T-helper 1 cell (primary cell): ENCODE measurements around the gene SLX9.
"Not testable (repeated sequence)": the region's sequence is repeated elsewhere in the genome, so short reads cannot be mapped to it uniquely, and the experiment has no call there.

Source experiments
- DNase-seq, 5 donors: peaks; one replicate each; pipeline ENCODE4 v3.0.0-alpha.2; 2012 to 2020

SLX9 gene

GRCh38 chr21:44902268-44903049, 37.4 kb upstream of the SLX9 start:
- DNase-seq = no peak

GRCh38 chr21:44903050-44903685, 36.7 kb upstream of the SLX9 start:
- no peak for DNase-seq

- no peak for DNase-seq
Measured at GRCh38 chr21:44903689-44904088, 36.1 kb upstream of the SLX9 start.

- no peak for DNase-seq
Measured at GRCh38 chr21:44904141-44904923, 35.5 kb upstream of the SLX9 start.

DNA sequence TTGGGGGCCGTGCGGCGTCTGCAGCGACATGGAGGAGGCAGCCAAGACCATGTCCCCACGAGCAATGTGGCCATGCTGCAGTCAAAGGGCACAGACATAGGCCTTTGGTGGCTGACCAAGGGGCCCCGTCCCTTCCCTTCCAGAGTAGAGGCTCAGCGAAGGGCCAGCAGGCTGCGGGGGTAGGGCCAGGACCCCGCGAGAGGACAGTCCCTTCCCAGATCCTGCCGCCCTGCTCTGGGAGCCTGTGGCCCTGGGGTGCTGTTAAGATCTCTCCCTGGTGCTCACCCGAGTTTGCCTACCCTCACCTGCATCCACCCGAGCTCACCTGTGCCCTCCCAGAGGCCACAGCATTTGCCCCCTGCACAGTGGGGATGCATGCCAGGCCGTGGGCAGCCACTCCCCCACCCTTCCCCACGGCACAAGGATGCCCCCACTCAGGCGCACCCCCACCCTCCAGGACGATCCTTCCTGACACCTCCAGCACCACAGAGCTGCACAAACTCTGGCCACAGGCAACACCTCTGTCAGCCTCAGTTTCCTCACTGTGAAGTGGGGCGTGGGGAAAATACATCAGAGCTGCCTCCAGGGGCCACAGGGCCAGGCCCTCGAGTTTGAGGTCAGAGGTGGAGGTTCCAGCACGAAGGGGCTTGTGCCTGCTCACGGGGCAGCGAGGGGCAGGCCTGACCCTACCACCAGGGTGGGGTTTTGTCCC, 34.7 kb upstream of the SLX9 start:
- no peak for DNase-seq

DNA sequence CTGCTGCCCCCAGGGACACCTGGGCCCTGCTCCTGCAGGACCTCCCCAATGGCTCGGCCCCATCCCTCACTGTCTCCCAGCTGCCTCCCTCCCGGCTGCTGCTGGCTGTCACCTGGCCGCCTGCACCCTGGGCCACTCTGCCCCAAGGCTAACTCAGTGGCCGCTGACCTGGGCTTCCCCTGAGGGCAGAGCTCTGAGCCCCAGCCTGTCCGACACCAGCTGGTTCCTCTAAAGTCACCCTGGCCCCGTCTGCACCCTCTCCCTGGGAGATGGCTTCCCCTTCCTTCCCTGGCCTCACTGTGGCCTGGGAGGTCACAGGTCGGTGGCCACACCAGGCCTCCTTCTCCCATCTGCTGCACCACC, 34.1 kb upstream of the SLX9 start:
- no peak for DNase-seq

DNA sequence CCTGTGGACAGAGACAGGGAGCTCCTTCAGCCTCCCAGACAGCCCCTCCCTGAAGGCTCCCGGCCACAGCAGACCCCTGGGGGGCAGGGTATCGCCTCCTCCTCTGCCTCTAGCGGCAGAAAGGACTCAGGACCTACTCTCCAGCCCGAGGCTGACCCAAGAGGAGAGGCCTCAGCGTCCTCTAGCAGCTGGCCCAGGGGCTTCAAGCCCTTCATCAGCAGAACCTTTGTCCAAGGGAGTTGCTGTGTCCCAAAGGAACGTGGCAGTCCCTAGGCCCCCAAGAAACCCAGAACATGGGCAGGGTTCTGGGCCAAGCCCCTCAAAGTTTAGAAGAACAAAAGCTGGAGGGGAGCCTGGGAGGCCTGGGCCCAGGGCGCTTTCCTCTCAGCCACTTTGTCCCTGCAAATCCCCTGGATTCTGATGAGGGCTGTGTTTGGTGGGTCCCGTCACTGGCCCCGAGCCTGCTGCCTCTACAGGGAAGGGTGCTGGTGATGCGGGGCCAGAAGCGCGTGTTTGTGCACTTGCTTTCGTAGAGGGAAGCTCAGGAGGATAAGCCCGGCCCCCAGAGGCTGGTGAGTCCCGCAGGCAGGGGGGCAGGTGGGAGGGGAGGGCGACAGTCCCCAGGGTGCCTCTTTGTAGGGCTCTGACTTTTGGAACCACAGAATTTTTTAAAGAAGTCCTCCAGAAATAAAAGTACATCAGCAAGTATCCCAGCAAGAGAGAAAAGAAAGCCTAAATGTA, 32.4 kb upstream of the SLX9 start:
- DNase-seq = no peak

DNA sequence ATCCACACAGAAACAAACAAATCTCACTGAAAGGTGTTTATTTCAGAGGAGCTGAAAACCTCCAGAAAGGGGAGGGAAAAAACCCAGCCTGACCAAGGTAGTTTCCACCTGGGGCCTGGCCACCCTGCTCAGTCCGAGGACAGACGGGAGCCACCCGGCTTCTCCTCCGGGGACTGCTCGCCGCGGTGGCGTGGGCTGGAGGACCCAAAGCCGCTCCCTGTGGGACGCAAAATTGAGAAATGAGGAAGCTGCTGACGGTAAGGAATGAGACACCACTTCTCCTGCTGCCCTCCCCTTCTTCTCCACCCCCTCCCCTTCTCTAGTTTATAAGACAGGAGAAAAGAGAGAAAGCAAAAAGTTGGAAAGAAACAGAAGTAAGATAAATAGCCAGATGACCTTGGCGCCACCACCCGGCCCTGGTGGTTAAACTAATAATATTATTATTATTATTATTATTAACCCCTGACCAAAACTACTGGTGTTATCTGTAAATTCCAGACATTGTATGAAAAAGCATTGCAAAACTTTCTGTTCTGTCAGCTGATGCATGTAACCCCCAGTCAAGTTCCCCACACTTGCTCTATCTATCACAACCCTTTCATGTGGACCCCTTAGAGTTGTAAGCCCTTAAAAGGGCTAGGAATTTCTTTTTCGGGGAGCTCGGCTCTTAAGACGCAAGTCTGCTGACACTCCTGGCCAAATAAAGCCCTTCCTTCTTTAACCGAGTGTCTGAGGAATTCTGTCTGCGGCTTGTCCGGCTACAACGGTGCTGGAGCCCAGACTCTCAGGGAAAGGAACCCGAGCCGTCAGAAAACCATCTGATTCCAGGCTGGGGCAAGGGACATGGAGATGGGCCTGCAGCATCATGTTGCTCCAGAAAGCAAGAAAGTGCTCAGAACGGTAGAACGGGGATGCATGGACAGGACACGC, 31.6 kb upstream of the SLX9 start:
- no peak for DNase-seq

GRCh38 chr21:44908908-44909307, 30.9 kb upstream of the SLX9 start:
- no peak for DNase-seq

DNA sequence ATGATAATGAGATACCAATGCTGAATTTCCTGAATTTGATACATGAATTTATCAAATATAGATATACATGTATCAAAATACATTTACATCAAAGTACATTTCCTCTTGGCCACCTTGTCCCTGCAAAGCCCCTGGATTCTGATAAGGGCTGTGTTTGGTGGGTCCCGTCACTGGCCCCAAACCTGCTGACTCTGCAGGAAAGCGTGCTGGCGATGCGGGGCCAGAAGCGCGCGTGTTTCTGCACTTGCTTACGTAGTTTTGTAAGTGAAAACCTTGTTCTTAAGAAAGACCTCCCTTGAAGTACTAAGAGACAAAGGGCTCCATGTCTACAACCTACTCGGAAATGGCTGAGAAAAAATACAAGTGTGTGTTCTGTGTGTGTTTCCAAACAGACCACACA, 30.1 kb upstream of the SLX9 start:
- DNase-seq = no peak

DNA sequence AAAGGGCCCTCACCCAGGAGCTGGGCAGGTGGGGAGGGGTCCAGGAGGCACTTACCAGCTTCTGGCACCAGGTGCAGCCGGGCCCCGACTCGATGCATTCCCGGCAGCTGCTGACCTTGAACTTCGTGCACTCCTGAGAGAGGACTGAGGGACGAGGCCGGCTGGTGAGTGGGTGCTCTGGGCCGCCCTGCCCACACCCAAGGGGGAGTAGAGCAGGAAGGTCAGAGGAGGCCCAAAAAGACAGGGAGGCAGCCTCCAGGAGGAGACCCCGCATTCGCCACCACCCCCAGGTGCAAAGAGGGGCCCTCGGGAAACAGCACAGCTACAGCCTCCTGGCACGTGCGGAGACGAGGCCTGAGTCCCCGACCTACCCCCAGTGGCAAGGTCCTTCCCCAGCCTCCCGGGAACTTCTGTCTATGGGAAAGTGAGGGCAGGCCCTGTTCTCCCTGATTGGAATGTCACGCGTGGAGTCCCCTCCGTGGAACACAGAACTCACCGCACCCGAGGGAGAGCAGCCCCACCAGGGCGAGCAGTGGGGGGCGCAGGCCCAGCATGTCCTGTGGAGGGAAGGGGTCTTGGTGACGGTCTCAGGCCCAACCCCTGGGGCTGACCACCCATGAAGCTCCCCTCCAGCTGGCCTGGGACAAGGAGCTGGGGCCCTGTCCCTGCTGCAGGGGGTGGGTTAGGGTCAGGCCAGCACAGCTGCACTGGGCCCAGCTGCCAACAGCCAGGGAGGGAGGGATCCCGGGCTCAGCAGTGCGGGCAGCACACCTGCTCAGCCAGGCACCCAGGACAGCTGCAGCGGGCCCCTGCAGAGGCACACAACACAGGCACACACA, 29.4 kb upstream of the SLX9 start:
- DNase-seq = no peak

GRCh38 chr21:44911068-44911383, 28.8 kb upstream of the SLX9 start:
- DNase-seq = no peak

DNA sequence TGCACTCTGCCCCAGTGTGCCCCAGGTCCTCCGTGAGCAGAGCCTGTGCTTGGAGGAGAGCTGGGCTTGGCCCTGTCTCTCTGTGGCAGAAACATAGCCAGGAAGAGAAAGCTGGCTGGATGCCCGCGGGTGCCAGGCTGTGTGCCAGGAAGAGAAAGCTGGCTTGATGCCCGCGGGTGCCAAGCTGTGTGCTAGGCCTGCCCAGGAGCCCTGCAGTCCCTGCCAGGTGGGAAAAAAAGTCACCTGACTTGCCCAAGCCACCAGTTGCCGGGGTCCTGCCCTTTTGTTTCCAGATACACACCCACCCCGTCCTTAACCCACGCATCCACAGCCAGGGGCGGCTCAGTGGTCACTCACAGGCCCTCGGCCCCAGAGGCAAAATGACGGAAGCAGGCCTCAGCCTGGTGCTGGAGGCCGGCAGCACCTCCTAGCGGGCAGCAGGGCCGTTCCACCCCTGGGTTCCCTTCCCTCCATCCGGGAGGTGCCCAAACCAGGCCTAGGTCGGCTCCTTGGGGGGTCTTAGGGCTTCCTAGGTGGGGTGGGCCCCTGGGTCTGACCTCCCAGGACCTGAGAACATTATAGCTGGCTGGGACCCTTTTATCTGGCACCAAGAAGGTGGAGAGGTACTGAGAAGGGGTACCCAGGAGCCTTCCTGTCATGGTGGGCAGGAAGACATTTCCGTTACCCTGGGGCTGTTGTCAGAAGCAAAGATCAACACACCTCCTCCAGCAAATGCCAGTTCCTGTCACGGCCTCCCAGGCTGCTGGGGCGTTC, 28.3 kb upstream of the SLX9 start:
- DNase-seq = peak in 4 of 5 donors; percentile 44 to 87 (median 52)

DNA sequence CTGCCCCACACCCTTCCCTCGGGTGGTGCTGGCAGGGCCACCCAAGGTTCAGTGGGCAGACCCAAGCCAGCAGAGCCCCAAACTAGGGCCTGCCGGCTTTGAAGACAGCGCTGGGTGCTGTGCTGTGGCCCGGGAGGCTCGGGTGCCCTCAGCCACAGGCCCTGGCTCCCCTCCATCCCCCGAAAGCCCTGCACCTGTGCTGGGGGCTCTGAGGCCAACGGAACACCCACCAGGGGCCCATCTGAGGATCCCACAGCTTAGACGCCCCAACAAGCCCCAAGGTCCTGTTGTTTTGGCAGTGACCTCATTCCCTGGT, 27.7 kb upstream of the SLX9 start:
- no peak for DNase-seq

DNA sequence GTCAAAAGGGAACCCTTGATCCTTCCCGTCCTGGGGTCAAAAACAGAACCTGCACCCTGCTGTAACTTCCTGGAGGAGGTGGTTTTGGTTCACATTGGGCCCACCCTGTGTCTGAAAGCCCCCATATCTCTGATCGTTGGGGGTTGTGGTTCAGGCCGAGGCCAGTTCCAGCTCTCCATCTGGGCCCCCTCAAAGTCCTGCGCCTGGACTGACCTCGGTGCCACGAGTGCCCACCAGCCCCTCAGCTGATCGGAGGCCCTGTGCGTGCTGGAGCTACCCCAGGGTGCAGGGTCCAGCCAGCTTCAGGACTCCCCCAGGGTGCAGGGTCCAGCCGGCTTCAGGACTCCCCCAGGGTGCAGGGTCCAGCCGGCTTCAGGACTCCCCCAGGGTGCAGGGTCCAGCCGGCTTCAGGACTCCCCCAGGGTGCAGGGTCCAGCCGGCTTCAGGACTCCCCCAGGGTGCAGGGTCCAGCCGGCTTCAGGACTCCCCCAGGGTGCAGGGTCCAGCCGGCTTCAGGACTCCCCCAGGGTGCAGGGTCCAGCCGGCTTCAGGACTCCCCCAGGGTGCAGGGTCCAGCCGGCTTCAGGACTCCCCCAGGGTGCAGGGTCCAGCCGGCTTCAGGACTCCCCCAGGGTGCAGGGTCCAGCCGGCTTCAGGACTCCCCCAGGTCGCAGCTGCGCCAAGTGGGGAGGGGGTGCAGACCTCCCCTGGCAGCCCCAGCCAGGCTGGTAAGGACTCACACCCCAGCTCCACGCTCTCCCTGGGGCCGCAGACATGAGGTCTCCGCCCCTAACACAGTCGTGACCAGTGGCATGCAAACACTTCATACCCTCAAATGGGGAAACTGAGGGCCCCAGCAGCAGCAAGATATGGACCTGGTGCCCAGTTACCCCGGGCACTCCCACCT, 27.1 kb upstream of the SLX9 start:
- not testable (repeated sequence) for DNase-seq

DNA sequence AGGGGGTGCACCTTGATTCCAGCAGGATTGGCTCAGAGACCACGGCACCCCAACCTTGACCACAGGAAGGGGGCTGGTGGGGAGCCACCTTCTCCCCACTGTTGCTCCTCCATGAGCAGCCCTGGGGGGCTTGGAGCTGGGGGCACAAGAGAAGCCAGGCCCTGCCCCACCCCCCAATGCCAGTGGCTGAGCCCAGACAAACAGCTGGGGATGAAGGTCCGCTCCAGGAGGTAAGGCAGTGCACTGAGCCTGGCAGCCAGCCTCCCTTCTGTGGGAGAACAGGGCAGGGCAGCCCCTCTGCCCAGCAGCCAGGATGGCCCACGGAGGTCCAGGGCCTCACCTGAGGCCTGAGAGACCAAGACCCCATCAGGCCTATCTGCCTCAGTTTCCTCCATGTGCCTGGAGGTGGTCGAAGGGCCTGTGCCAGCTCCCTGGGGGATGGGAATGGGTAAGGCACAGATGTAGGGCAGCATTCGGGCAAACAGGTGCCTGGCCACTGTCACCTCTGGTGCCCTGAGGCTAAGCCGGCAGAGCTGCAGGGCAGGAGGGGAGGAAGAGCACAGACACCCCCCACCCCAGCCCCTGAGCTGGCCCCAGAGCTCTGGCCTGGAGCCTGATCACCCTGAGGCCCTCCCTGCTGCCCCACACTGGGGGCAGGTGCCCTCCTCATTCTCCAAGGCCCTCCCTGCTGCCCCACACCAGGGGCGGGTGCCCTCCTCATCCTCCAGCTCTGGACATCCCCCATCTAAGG, 26.2 kb upstream of the SLX9 start:
- no peak for DNase-seq

DNA sequence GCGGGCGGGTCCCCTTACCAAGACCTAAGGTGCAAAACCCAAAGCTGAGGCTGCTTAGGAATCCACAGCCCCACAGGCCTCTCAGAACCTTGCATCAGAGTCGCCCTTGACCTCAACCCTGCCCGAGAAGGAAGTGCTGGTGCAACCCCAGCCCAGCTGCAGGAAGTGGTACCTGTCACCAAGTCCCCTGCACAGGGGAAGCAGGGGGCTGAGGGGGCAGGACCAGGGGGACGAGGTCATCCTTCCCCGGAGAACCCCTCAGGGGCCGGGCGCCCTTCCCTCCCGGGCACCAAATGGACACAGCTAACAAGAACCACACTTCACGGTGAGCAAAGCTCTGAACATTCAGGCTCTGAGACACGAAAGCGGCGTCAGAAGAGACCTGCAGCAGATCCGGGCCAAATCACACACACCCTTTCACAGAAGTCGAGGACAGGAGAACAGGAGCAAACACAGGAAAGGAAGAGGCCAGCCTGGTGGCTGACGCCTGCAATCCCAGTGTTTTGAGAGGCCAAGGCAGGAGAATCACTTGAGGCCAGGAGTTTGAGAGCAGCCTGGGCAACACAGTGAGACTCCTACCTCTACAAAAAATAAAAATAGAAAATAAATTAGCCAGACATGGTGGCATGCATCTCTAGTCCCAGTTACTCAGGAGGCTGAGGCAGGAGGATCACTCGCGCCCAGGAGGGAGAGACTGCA, 25.5 kb upstream of the SLX9 start:
- DNase-seq = peak in 3 of 5 donors; percentile 27 to 88 (median 38)
